Caco-2 (cell line): Measurements from ENCODE around the gene DGKI. TPM values are rescaled to one million over a fixed set of nuclear protein-coding genes. Genes with fewer than 3 reads are reported as not detected.

ENCODE experiments used
- BruUV-seq: library from RNA; stranded (reverse); fragments of 400-500 nt; replicated peaks from 2 replicates; lab custom pipeline; 2021; lab: Mats Ljungman, UMichigan
- CTCF ChIA-PET: fragments of 300-600 bp; sonication (Branson Sonifier 250); formaldehyde crosslinking; loops from one replicate; lab custom pipeline; 2022; ENCODE audit warnings: antibody characterized with exemption; lab: Charles Lee
- POLR2A ChIA-PET: fragments of 300-600 bp; sonication (Branson Sonifier 250); formaldehyde crosslinking; loops from one replicate; lab custom pipeline; 2022; ENCODE audit warnings: antibody characterized with exemption; lab: Charles Lee
- DNase-seq, 2 experiments: peaks; one replicate each; pipeline versions ENCODE4 v3.0.0 to v3.0.0-alpha.2; 2020 to 2022
- H3K27me3 ChIP-seq: replicated peaks from 2 replicates; pipeline ENCODE4 v1.6.0; 2011; ENCODE audit warnings: low read length; ENCODE audit not compliant: control insufficient read depth, insufficient read depth
- H3K36me3 ChIP-seq: 2 replicates; pipeline ENCODE4 v1.5.1; 2011; ENCODE audit warnings: low read length; ENCODE audit not compliant: control insufficient read depth, insufficient read depth
- H3K4me1 ChIP-seq: fragments of 250-450 bp; sonication (Bioruptor Pico); 2 replicates; pipeline ENCODE4 v1.5.1; 2020; ENCODE audit warnings: mild to moderate bottlenecking
- H3K4me3 ChIP-seq: 2 replicates; pipeline ENCODE4 v1.5.1; 2011; ENCODE audit warnings: low read depth, mild to moderate bottlenecking, control low read depth, low read length
- H3K9me3 ChIP-seq: fragments of 250-450 bp; sonication (Bioruptor Pico); 2 replicates; pipeline ENCODE4 v1.5.1; 2020; ENCODE audit warnings: mild to moderate bottlenecking, moderate library complexity
- H3K27ac Mint-ChIP-seq: one replicate; pipeline ENCODE4 v1.8.0; 2022; ENCODE audit warnings: mixed read lengths; ENCODE audit not compliant: unreplicated experiment
- H3K27me3 Mint-ChIP-seq: one replicate; pipeline ENCODE4 v1.8.0; 2022; ENCODE audit warnings: mixed read lengths; ENCODE audit not compliant: insufficient read depth, unreplicated experiment
- H3K36me3 Mint-ChIP-seq: one replicate; pipeline ENCODE4 v1.8.0; 2022; ENCODE audit warnings: mild to moderate bottlenecking, mixed read lengths; ENCODE audit not compliant: insufficient read depth, unreplicated experiment
- H3K4me1 Mint-ChIP-seq: one replicate; pipeline ENCODE4 v1.8.0; 2022; ENCODE audit warnings: low read depth, mixed read lengths; ENCODE audit not compliant: unreplicated experiment
- H3K4me3 Mint-ChIP-seq: one replicate; pipeline ENCODE4 v1.8.0; 2022; ENCODE audit warnings: mild to moderate bottlenecking, moderate library complexity, mixed read lengths; ENCODE audit not compliant: unreplicated experiment
- H3K9me3 Mint-ChIP-seq: one replicate; pipeline ENCODE4 v1.8.0; 2022; ENCODE audit warnings: mixed read lengths; ENCODE audit not compliant: unreplicated experiment
- intact Hi-C: fragments of 100-400 bp; cut with micrococcal nuclease; formaldehyde crosslinking; loops from one replicate; pipeline ENCODE4 v1.10.0; 2022; ENCODE audit not compliant: unreplicated experiment
- total RNA-seq: library from RNA; stranded (reverse); gene quantifications from 2 replicates; pipeline ENCODE4 v1.2.3, GENCODE V29; 2022
- TF ChIP-seq, protein P1 (sequence below), 2 experiments: fragments of 200-600 bp in 1 of 2; IDR thresholded peaks; 1 replicate in 1 of 2; 2 replicates in 1 of 2; pipeline versions ENCODE4 v1.5.1 to v1.8.0; 2011 to 2022; ENCODE audit warnings: antibody characterized with exemption in 1 of 2, control low read depth in 1 of 2, inconsistent platforms in 1 of 2, low read depth in 1 of 2, low read length in 1 of 2, mild to moderate bottlenecking in 1 of 2, moderate library complexity in 1 of 2; ENCODE audit not compliant: insufficient read depth in 1 of 2, severe bottlenecking in 1 of 2, unreplicated experiment in 1 of 2

The DGKI gene
- total RNA-seq, 1 experiment from 2014 or later, result 0.84 TPM

DNA sequence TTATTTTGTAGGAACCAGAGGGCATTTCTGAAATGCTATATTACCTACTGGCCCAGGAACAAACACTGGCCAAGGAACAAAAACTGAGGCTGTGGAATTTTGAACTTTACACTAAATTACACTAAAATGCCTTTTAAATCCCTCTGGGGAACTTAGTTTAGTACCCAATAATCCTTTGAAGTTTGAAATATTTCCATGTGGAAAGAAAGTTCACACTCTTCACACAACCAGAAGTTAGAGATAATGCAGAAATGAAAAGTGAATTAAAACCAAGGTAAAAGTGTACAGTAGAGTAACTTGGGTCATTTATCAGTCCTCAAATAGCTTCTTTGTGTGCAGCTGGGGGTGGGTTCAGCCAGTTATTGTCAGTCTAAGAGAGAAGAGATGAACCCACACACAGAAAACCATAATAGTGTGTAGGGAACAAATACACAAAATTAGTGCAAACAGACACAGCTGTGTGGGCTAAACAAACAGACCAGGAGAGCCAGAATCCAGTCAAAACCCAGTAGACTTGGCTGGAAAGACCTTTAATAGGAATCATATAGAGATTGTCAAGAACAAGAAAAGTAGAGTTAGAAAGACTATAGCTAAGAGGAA lies 46.5 kb upstream of the DGKI start:
- peaks cover 19% of the 10 kb centered on the region for H3K4me1 Mint-ChIP-seq
- H3K4me1 ChIP-seq, result peaks cover 31% of the 10 kb centered on the region
- H3K36me3 Mint-ChIP-seq, result peaks cover 86% of the 10 kb centered on the region
- intact Hi-C loops, result no loop called here
- ChIA-PET CTCF (interaction anchor here (0.6 to 0.8 kb wide), 2 partner anchors 72 to 115 kb away, joined by 3 read pairs; no protein-coding TSS in a partner anchor), POLR2A (no interaction called here)
- BruUV-seq, result no TSS peak
- no peak overlapping the region for H3K4me3 ChIP-seq
- H3K36me3 ChIP-seq, result no peaks in the 10 kb centered on the region; the same call in 1 of the 2 replicates
- no peaks in the 10 kb centered on the region for H3K9me3 Mint-ChIP-seq
- peak overlapping the region; percentile 18 for H3K4me3 Mint-ChIP-seq
- TF ChIP-seq, protein P1, sequence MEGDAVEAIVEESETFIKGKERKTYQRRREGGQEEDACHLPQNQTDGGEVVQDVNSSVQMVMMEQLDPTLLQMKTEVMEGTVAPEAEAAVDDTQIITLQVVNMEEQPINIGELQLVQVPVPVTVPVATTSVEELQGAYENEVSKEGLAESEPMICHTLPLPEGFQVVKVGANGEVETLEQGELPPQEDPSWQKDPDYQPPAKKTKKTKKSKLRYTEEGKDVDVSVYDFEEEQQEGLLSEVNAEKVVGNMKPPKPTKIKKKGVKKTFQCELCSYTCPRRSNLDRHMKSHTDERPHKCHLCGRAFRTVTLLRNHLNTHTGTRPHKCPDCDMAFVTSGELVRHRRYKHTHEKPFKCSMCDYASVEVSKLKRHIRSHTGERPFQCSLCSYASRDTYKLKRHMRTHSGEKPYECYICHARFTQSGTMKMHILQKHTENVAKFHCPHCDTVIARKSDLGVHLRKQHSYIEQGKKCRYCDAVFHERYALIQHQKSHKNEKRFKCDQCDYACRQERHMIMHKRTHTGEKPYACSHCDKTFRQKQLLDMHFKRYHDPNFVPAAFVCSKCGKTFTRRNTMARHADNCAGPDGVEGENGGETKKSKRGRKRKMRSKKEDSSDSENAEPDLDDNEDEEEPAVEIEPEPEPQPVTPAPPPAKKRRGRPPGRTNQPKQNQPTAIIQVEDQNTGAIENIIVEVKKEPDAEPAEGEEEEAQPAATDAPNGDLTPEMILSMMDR (IDR thresholded peaks at IDR 0.05; ENCODE audit: insufficient read depth in 1 of 2, low read depth in 1 of 2, low read length in 1 of 2, severe bottlenecking in 1 of 2, unreplicated experiment in 1 of 2), result no peak
- no peak overlapping the region for H3K27ac Mint-ChIP-seq
- no peaks in the 10 kb centered on the region for H3K9me3 ChIP-seq
- DNase-seq, result no peak
- H3K27me3 ChIP-seq, result no peaks in the 10 kb centered on the region
- H3K27me3 Mint-ChIP-seq, result no peaks in the 10 kb centered on the region

GRCh38 chr7:137891016-137891655 lies 44.4 kb upstream of the DGKI start:
- POLR2A ChIA-PET, result no interaction called here
- CTCF ChIA-PET, result no interaction called here
- DNase-seq, result no peak
- Histone ChIP-seq H3K4me1 (peaks cover 31% of the 10 kb centered on the region), H3K9me3 (no peaks in the 10 kb centered on the region), H3K36me3 (no peaks in the 10 kb centered on the region; the same call in 1 of the 2 replicates), H3K4me3 (no peak overlapping the region), H3K27me3 (no peaks in the 10 kb centered on the region)
- Mint-ChIP-seq H3K27ac (no peak overlapping the region), H3K27me3 (no peaks in the 10 kb centered on the region), H3K36me3 (peaks cover 82% of the 10 kb centered on the region), H3K4me3 (no peak overlapping the region), H3K9me3 (no peaks in the 10 kb centered on the region), H3K4me1 (peaks cover 19% of the 10 kb centered on the region)
- BruUV-seq, result no TSS peak
- intact Hi-C loops, result no loop called here
- TF ChIP-seq, protein P1 (IDR thresholded peaks at IDR 0.05; ENCODE audit: insufficient read depth in 1 of 2, low read depth in 1 of 2, low read length in 1 of 2, severe bottlenecking in 1 of 2, unreplicated experiment in 1 of 2), result no peak

DNA sequence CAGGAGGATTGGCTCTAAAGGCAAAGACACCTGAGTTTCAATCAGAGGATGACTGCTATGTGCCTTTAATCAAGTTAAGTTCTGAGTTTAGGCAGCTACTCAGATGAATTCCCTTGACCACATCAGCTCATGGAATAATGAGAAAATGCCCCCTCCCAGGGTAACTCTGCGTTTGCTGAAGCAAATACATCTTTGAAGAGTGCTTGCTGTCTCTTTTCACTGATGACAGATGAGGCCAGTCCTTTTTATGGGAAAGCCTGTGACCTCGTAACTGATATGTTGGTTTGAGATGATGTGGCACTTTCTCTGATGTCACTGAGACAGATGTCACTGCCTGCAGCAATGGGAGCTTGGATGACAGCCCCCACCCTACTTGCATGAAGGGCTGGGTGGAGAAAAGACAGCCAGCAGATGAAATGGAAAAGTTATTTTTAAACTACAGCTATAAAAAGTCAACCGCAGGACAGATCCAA lies 43.7 kb upstream of the DGKI start:
- Histone ChIP-seq H3K4me1 (peaks cover 31% of the 10 kb centered on the region), H3K36me3 (no peaks in the 10 kb centered on the region; the same call in 1 of the 2 replicates), H3K9me3 (no peaks in the 10 kb centered on the region), H3K4me3 (no peak overlapping the region), H3K27me3 (no peaks in the 10 kb centered on the region)
- TF ChIP-seq, protein P1 (IDR thresholded peaks at IDR 0.05; ENCODE audit: insufficient read depth in 1 of 2, low read depth in 1 of 2, low read length in 1 of 2, severe bottlenecking in 1 of 2, unreplicated experiment in 1 of 2), result no peak
- CTCF ChIA-PET, result no interaction called here
- Mint-ChIP-seq H3K4me3 (no peak overlapping the region), H3K9me3 (no peaks in the 10 kb centered on the region), H3K27ac (no peak overlapping the region), H3K36me3 (peaks cover 80% of the 10 kb centered on the region), H3K4me1 (peaks cover 19% of the 10 kb centered on the region), H3K27me3 (no peaks in the 10 kb centered on the region)
- BruUV-seq, result no TSS peak
- DNase-seq, result no peak
- POLR2A ChIA-PET, result no interaction called here
- intact Hi-C loops, result no loop called here
